CD4-positive, alpha-beta T cell treated with Interleukin-12 subunit alpha and Interleukin-12 subunit beta, for 1 hour (primary cell): ENCODE measurements around the gene FER1L5.

Experiments used
- DNase-seq: peaks from one replicate; pipeline ENCODE4 v3.0.0-alpha.2; 2020

FER1L5 gene

DNA sequence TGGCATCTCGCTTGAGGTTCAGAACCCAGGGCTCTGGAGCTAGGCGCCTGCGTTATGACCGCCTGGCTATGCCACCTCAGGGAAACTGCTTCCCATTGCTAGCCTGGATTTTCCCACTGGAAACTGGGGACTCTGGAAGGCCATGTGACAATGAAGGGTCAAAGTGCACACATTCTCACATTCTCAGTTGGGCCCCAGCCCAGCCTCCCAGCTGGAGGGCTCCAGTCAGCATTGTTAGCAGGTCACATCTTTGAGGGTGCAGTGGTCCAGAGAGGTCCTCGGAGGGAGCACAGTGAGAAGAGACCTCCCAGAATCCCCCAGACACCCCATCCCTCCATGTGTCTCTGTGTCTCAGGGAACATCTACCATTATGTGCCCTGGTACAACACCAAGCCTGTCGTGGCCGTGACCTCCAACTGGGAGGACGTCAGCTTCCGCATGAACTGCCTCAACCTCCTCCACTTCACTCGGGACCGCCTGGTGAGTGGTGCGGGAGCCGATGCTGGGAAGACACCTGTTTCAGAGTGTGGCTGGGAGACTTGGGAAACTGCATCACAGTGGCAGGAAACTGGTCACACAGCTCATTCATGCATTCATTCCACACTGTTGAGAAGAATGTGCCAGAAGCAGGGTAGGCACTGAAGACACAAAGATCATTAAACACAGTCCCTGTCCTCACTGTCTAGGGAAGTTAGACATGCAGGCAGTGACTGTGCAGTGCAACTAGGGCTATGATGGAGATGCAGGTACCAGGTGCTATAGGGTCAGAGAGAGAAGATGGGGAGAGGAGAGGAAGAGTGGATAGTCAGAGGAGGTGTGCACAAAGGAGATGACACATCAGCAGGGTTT, 41.6 kb downstream of the FER1L5 start:
- no peak for DNase-seq

GRCh38 chr2:96684883-96685576, 42.5 kb downstream of the FER1L5 start:
- no peak for DNase-seq

DNA sequence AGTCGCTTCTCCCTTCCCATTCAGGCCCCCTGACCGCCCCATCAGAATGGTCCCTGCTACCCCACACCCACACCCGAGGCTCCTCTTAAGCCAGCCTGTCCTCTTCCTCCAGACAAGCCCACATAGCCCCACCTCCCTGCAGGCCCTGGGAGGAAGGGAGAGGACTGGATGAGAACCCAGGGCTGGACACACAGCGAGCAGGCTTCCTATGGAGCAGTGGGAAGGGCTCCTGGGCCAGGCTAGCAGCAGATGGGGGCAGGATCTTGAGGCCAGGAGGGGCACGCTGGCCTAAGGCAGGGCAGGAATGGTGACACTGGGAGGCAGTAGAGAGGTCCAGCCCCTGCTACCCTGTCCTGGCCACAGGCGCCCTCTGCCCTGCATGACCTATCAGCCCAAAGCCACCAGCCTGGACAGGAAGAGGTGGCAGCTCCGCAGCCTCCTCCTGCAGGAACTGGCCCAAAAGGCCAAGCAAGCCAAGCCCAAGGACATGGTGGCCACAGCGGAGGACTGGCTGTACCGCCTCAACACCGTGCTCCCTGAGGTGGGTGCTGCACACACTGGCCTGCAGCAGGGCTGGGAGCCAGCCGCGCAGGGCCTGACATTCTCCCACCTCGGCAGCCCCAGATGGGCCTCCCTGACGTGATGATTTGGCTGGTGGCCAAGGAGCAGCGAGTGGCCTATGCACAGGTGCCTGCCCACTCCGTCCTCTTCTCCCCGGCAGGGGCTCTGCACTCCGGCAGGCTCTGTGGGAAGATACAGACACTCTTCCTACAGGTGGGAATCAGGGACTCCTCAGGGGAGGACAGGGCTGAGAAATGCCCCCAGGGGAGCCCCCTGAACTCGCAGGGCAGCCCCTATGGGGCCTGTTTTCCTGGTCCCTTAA, 43.3 kb downstream of the FER1L5 start:
- DNase-seq = no peak

DNA sequence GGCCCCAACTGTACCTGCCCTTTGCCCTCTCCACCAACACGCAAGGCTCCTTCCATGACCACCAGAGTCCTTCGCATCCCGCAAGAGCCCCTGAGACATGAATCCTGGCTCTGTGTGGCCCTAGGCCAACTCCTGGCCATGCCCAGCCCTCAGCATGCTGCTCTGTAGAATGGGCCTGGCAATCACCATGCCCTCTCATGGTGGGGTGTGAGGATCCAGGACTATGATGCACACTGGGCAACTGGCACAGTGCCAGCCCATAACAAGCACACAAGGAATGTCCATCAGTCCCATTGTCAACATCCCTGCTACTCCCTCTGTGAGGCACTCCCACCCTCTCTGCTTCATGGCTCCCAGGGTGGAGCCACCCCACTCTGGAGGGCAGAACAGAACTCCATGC, 44.7 kb downstream of the FER1L5 start:
- no peak for DNase-seq

- DNase-seq = no peak
Measured at GRCh38 chr2:96687711-96688640, 45.4 kb downstream of the FER1L5 start.

DNA sequence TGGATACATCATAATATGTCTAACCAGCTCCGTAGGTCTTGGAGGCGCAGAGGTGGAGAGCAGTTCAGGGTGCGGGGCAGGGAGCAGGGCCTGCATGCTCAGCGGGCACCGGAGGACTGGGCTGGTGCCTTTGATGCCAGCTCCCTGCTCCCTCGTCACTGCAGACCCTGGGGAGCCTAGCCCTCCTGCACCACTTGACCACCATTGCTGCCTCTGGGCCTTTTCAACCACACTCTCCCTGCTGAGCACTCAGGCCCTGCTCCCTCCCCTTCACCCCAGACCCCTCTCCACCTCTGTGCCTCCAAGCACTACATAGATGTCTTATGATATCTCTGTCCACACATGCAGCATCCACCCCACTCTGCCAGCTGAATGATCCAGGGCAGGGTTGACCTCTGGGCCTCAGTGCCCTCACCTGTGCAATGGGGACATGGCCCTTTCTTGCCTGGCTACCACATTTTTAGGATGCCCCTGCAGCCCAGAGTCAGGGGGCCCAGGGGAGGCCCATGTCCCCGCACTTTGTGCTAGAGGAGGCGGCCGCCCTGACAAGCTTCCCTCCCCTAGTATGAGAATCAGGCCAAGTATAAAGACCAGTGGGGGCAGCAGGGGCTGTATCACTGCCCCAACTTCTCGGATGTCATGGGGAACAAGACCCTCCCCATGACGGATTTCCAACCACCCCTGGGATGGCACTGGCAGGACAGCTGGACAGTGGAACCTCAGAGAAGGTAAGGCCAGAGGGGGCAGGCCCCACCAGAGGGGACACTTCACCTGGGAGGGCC, 46.3 kb downstream of the FER1L5 start:
- no peak for DNase-seq

GRCh38 chr2:96689431-96689991, 46.9 kb downstream of the FER1L5 start:
- no peak for DNase-seq

DNA sequence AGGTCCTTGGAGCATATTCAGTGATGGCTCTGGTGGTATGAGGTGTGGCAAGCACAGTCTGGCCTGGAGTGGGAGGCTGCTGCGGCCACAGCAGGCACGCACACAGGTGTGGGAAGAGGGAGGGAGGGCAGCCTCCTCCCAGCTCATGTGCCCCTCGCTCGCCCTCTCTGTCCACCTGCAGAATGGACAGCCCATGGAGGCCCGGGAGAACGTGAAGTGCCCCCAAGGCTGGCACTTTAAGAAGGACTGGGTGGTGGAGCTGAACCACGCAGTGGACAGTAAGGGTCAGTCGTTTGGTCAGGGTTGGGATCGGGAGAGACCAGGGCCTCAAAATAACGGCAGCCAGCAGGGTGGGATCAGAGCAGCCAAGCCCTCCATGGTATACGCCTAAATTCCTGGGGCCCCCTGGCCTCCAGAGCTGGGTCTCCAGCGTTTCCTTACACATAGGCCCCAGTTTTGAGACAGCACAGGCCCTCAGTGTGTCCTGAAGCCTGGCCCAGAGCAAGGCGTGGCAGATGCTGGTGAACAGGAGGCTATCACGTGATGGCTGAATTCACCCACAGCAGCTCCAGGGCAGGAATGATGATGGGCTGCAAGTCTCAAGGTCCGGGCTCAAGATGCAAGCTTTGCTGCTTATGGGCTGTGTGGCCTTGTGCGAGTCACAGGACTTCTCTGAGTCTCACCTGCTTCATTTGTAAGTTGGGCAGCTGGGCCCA, 47.9 kb downstream of the FER1L5 start:
- DNase-seq = no peak

DNA sequence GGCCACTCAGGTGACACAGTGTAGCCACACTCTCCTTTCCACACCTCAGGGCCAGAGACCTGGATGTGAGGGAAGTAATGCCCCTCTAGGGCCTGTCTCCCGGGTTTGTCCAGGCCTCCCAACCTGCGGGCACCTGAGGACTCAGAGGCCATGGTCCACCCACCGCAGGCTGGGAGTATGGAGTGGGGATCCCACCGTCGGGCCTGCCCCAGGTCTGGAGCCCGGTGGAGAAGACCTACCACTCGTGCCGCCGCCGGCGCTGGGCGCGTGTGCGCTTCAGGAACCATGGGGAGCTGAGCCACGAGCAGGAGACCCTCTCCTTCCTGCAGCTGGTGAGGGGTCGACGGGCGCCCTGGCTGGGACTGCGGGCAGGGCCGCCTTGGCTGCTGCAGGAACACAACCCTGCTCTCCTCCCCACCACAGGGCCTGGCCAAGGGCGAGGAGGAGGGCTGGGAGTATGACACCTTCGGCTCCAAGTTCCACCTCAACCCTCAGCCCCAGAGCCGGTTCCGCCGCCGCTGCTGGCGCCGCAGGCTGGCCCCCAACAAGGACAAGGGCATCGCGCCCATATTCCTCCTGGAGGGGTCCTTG, 48.6 kb downstream of the FER1L5 start:
- no peak for DNase-seq

DNA sequence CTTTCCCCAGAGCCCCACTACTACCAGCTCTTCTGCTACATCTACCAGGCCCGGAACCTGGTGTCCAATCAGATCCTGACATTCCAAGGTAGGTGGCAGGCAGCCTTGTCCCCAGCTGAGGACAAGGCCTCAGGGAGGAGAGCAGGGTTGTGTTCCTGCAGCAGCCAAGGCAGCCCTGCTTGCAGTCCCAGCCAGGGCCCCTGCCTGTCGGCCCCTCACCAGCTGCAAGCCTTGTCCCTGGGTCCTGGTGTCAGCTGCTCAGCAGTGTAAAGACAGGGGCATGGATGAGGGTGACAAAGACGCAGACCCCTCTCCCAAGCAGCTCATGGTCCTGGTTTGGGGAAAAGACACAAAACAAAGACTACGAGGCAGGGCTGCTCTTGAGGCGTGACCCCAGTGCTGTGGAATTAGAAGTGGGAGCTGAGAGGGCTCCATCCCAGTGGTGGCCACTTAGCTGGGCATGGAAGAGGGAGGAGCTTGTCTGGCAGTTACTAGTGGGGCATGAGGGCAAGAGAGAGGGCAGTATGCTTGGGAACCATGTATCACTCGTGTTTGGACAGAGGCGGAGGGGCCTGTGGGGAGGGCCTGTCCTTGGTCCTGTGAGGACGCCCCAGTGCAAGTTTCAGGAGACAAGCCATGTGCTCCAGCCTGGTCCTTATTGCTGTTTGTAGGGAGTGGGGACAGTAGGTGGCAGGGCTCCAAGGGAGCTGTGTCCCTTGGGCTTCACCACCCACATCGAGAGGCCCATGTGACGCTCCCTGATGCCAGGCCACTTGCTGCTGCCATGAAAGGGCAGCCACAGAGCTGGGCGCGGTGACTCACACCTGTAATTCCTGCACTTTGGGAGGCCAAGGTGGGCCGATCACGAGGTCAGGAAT, 49.8 kb downstream of the FER1L5 start:
- DNase-seq = no peak

GRCh38 chr2:96693286-96694200, 51.0 kb downstream of the FER1L5 start:
- no peak for DNase-seq

DNA sequence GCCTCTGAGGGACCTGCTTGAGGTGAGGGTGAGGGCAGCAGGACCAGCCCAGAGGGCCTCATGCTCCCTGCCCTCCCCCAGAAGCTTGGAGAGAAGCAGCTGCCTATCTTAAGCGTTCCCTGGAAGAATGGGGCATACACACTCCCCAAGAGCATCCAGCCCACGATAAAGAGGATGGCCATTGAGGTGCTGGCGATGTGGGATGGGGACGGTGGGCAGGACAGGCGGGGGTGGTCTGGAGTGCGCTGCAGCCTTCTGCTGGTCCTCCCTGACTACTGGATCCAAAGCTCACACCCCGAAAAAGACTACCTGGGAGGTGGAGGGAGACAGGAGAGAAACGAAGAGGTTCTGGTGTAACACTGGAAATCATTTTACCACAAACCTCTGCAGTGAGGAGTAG, 51.7 kb downstream of the FER1L5 start:
- no peak for DNase-seq

DNA sequence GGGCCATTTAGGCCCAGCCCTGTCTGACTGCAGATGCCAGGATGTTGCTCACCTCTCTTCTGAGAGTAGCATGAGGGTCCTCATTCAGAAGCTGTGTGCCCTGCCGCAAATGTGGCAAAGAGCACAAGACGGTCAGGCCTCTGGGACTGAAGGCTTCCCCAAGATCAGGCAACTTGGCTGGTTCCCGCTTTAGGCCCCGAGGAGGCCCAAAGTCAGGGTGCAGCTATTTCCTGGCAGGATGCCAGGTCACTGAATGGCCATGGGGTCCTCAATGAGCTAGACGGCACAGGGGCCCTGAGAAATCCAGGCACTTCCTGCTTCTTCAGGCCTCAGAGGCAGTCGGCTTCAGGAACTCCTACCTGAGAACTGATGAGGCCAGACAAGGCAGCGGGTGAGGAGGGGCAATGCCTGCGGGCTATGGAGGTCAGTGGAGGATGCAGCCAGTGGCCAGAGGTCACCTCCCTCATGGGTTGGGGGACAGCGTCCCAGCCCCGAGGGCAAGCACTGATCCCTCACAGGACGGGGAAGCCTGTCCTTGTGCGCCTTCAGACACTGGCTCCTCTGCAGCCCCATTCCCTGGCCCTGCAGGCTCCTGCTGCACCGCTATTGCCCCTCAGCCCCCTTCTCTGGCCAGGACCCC, 52.4 kb downstream of the FER1L5 start:
- DNase-seq = no peak

- DNase-seq = no peak
Measured at GRCh38 chr2:96695602-96696001, 53.0 kb downstream of the FER1L5 start.

- no peak for DNase-seq
Measured at GRCh38 chr2:96697476-96697875, 54.9 kb downstream of the FER1L5 start.

- DNase-seq = no peak
Measured at GRCh38 chr2:96698221-96698861, 55.8 kb downstream of the FER1L5 start.

DNA sequence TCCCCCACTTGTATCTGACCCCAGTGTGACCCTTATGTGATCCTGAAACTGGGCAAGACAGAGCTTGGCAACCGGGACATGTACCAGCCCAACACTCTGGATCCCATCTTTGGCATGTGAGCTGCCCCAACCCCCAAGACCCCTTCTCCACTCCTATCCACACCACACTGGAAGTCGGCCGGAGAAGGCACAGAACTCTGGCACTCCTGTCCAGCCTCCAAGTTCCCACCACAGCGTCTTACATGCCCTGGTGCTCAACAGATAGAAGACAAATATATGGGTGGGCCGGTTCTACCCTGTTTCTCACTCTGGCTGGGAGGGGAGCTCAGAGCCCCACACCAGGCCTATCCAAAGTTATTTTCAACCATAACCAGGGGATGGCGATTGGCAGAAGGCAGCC, 56.5 kb downstream of the FER1L5 start:
- no peak for DNase-seq
